Lung (tissue), 12 donors: ENCODE results near the gene DIDO1. TPM values are rescaled to one million over a fixed set of nuclear protein-coding genes. Genes with fewer than 3 reads are reported as not detected.

Source experiments
- ATAC-seq: fragments of 200-7000 bp; cut with Tn5 transposase; one replicate; pipeline ENCODE4 v1.9.1; 2020; ENCODE audit warnings: moderate number of reproducible peaks; ENCODE audit not compliant: insufficient read depth, low FRiP score
- DNase-seq, 3 donors: peaks; one replicate each; pipeline ENCODE4 v3.0.0-alpha.2; 2013 to 2017
- H3K27ac ChIP-seq, 2 donors: one replicate each; pipeline ENCODE4 v1.5.1; 2013; ENCODE audit warnings: mild to moderate bottlenecking in 2 of 2, moderate library complexity in 2 of 2, control low read depth in 1 of 2, inconsistent platforms in 1 of 2, low read depth in 1 of 2, low read length in 1 of 2
- H3K27me3 ChIP-seq, 3 donors: one replicate each; pipeline ENCODE4 v1.5.1; 2013; ENCODE audit warnings: low read length in 2 of 3; ENCODE audit not compliant: control insufficient read depth in 3 of 3, insufficient read depth in 3 of 3
- H3K36me3 ChIP-seq, 4 donors: one replicate each; pipeline ENCODE4 v1.5.1; 2013; ENCODE audit warnings: low read length in 4 of 4, mild to moderate bottlenecking in 1 of 4, moderate library complexity in 1 of 4; ENCODE audit not compliant: control insufficient read depth in 4 of 4, insufficient read depth in 4 of 4
- H3K4me1 ChIP-seq, 5 donors: one replicate each; pipeline ENCODE4 v1.5.1; 2013; ENCODE audit warnings: low read length in 5 of 5, mild to moderate bottlenecking in 2 of 5, moderate library complexity in 1 of 5; ENCODE audit not compliant: control insufficient read depth in 5 of 5, insufficient read depth in 5 of 5
- H3K4me3 ChIP-seq: one replicate; pipeline ENCODE4 v1.5.1; 2013; ENCODE audit warnings: mild to moderate bottlenecking, control low read depth, moderate library complexity
- H3K9ac ChIP-seq, 2 donors: one replicate each; pipeline ENCODE4 v1.5.1; 2013; ENCODE audit warnings: low read length in 2 of 2, control low read depth in 1 of 2; ENCODE audit not compliant: insufficient read depth in 1 of 2
- H3K9me3 ChIP-seq, 4 donors: one replicate each; pipeline ENCODE4 v1.5.1; 2013; ENCODE audit warnings: low read length in 3 of 4, mild to moderate bottlenecking in 1 of 4, moderate library complexity in 1 of 4; ENCODE audit not compliant: control insufficient read depth in 4 of 4, insufficient read depth in 3 of 4
- CTCF ChIP-seq: IDR thresholded peaks from 2 replicates; pipeline ENCODE4 v1.5.1; 2012; ENCODE audit warnings: mild to moderate bottlenecking; ENCODE audit errors: control extremely low read depth, extremely low read depth
- WGBS, 2 donors: extraction: QIAGEN DNeasy Blood & Tissue Kit; methylation state at CpG; one replicate each; pipeline ENCODE4 v1.1.7; 2013; 5-methylcytosine and 5-hydroxymethylcytosine counted together
- polyA plus RNA-seq, 2 donors: library from polyadenylated mRNA; stranded (reverse); fragments of 200-250 nt; gene quantifications; one replicate each; pipeline ENCODE4 v1.2.1, GENCODE V29; 2013
- total RNA-seq, 2 donors: library from RNA; depleted of rRNA in 1 of 2; stranded (reverse); fragments of >200 nt in 1 of 2; gene quantifications; one replicate each; pipeline ENCODE4 v1.2.1, GENCODE V29; 2014 to 2021
- donor health status: control.
- donor health status: control.
- donor health status: Bipolar disorder and iron deficiency.
- donor health status: healthy.
- donor health status: DM: yes; HTN: yes; CAD: no.

DIDO1 gene
- total and polyA plus RNA-seq, 4 donors = 19.6 to 71.2 (median 35.8) TPM

- ATAC-seq = no peak
- Histone ChIP-seq H3K9me3 (peaks cover 0 to 2% (median 0%) of the 10 kb centered on the region in 4 donors), H3K4me3 (no peak overlapping the region), H3K9ac (no peak overlapping the region), H3K27ac (no peak overlapping the region), H3K4me1 (peaks cover 0 to 16% (median 0%) of the 10 kb centered on the region in 5 donors), H3K27me3 (no peaks in the 10 kb centered on the region), H3K36me3 (peaks cover 19 to 35% (median 27%) of the 10 kb centered on the region in 4 donors)
- 95 to 96% methylated on average over 11 of the region's 11 CpGs for WGBS, 2 donors
- DNase-seq = no peak
- TF ChIP-seq CTCF = no peak
These were observed 24.4 kb downstream of the DIDO1 start for GRCh38 chr20:62901891-62902290.

- no peak for ATAC-seq
- Histone ChIP-seq H3K9me3 (peaks cover 0 to 2% (median 0%) of the 10 kb centered on the region in 4 donors), H3K27ac (peak overlapping the region in 1 of 2 donors; percentile 20), H3K4me1 (peaks cover 0 to 16% (median 0%) of the 10 kb centered on the region in 5 donors), H3K4me3 (no peak overlapping the region), H3K27me3 (no peaks in the 10 kb centered on the region), H3K9ac (peak overlapping the region in 1 of 2 donors; percentile 37), H3K36me3 (peaks cover 10 to 33% (median 22%) of the 10 kb centered on the region in 4 donors)
- 52 to 57% methylated on average over 20 of the region's 20 CpGs for WGBS, 2 donors
- peak; percentile 54 to 73 (median 59) for DNase-seq
- TF ChIP-seq CTCF = no peak
These were observed 25.4 kb downstream of the DIDO1 start for GRCh38 chr20:62900692-62901584.

GRCh38 chr20:62900052-62900691 lies 26.1 kb downstream of the DIDO1 start:
- Histone ChIP-seq H3K4me1 (peaks cover 0 to 16% (median 0%) of the 10 kb centered on the region in 5 donors), H3K4me3 (no peak overlapping the region), H3K27me3 (no peaks in the 10 kb centered on the region), H3K27ac (peak overlapping the region in 1 of 2 donors; percentile 20), H3K36me3 (peaks cover 5 to 32% (median 19%) of the 10 kb centered on the region in 4 donors), H3K9me3 (peaks cover 0 to 2% (median 0%) of the 10 kb centered on the region in 4 donors), H3K9ac (peak overlapping the region in 1 of 2 donors; percentile 37)
- peak; percentile 85 for TF ChIP-seq CTCF
- 3 to 4% methylated on average over 11 of the region's 11 CpGs for WGBS, 2 donors
- ATAC-seq (peak; percentile 79), DNase-seq (peak; percentile 78 to 87 (median 84))
